Heart left ventricle (tissue), 13 donors: ENCODE measurements around the gene GALK2.

Source experiments
- CTCF ChIP-seq, 12 donors: fragments of 200-600 bp; sonication (generic) in 4 of 12; IDR thresholded peaks; one replicate each; pipeline versions ENCODE4 v1.5.0 to v1.8.0; 2018 to 2022; ENCODE audit warnings: antibody characterized with exemption in 12 of 12, mild to moderate bottlenecking in 5 of 12
- POLR2A ChIP-seq, 2 donors: fragments of 450-650 bp; IDR thresholded peaks; one replicate each; pipeline ENCODE4 v1.6.1; 2017; ENCODE audit warnings: antibody characterized with exemption in 2 of 2, mild to moderate bottlenecking in 2 of 2, moderate library complexity in 2 of 2
- donor health status: ischemic (EF 13 %, LVEDD 7.1; RV severe dilation, severe dysfunction).
- donor health status: DM: no; HTN: yes; CAD: no.
- donor health status: DM: no; HTN: no; CAD: no.
- donor health status: ischemic (EF 25% LVEDD 6.9; RV normal size, moderate dysfunction).
- donor health status: ischemic (EF 25% LVEDD 5.7; RV mildly dilated, moderate dysfunction).
- donor health status: ischemic (EF 35%, LVEDD 5.7; RV mildly dilated, moderate dysfunction).
- donor health status: nonischemic (EF 11% LVEDD 7.7; RV severe dilation, severe dysfunction).
- donor health status: DM: yes; HTN: yes; CAD: no.
- donor health status: PGD.
- donor health status: ischemic (EF 29% LVEDD 5.4; RV normal size, mild dysfunction).
- donor health status: nonischemic (EF 23%, LVEDD 6.1; RV moderate dilation, normal function).

GRCh38 chr15:49188933-49189332, 18.9 kb downstream of the GALK2 start:
- TF ChIP-seq CTCF (IDR thresholded peaks at IDR 0.05) (no peak), POLR2A (IDR thresholded peaks at IDR 0.05) (no peak)
